ENCODE measurements around the gene LGR6. TPM values are rescaled to one million over a fixed set of nuclear protein-coding genes. Genes with fewer than 3 reads are reported as not detected.
"Not testable (repeated sequence)": the region's sequence is repeated elsewhere in the genome, so short reads cannot be mapped to it uniquely, and the experiment has no call there.

The LGR6 gene
- total RNA-seq, 1 donor from 2014 or later, result 1.8 TPM

- Mint-ChIP-seq H3K27me3 (ENCODE audit: low read depth) (peaks cover 4% of the 10 kb centered on the region), H3K4me1 (ENCODE audit: low read depth) (peaks cover 4% of the 10 kb centered on the region), H3K4me3 (ENCODE audit: unreplicated experiment) (no peak overlapping the region), H3K27ac (ENCODE audit: unreplicated experiment) (no peak overlapping the region), H3K36me3 (ENCODE audit: low read depth) (no peaks in the 10 kb centered on the region), H3K9me3 (ENCODE audit: low read depth) (no peaks in the 10 kb centered on the region)
- DNase-seq (ENCODE audit: low spot score), result no peak
- no peak for TF ChIP-seq CTCF (IDR thresholded peaks at IDR 0.05)
Observed at GRCh38 chr1:202163281-202164270, 30.0 kb upstream of the LGR6 start.

GRCh38 chr1:202164271-202165037, 29.1 kb upstream of the LGR6 start:
- Mint-ChIP-seq H3K9me3 (ENCODE audit: low read depth) (no peaks in the 10 kb centered on the region), H3K27ac (ENCODE audit: unreplicated experiment) (no peak overlapping the region), H3K36me3 (ENCODE audit: low read depth) (no peaks in the 10 kb centered on the region), H3K4me3 (ENCODE audit: unreplicated experiment) (no peak overlapping the region), H3K4me1 (ENCODE audit: low read depth) (peaks cover 4% of the 10 kb centered on the region), H3K27me3 (ENCODE audit: low read depth) (peaks cover 4% of the 10 kb centered on the region)
- TF ChIP-seq CTCF (IDR thresholded peaks at IDR 0.05), result no peak
- no peak for DNase-seq (ENCODE audit: low spot score)

- H3K4me3 Mint-ChIP-seq (ENCODE audit: unreplicated experiment), result no peak overlapping the region
- H3K27me3 Mint-ChIP-seq (ENCODE audit: low read depth), result peaks cover 4% of the 10 kb centered on the region
- H3K36me3 Mint-ChIP-seq (ENCODE audit: low read depth), result no peaks in the 10 kb centered on the region
- H3K27ac Mint-ChIP-seq (ENCODE audit: unreplicated experiment), result no peak overlapping the region
- H3K9me3 Mint-ChIP-seq (ENCODE audit: low read depth), result no peaks in the 10 kb centered on the region
- no peak for DNase-seq (ENCODE audit: low spot score)
- peaks cover 4% of the 10 kb centered on the region for H3K4me1 Mint-ChIP-seq (ENCODE audit: low read depth)
- no peak for TF ChIP-seq CTCF (IDR thresholded peaks at IDR 0.05)
Observed at GRCh38 chr1:202165267-202165941, 28.2 kb upstream of the LGR6 start.

- Mint-ChIP-seq H3K27ac (ENCODE audit: unreplicated experiment) (no peak overlapping the region), H3K4me1 (ENCODE audit: low read depth) (no peaks in the 10 kb centered on the region)
Observed at GRCh38 chr1:202165942-202166843, 27.4 kb upstream of the LGR6 start.

GRCh38 chr1:202167054-202167453, 26.5 kb upstream of the LGR6 start:
- H3K27me3 Mint-ChIP-seq (ENCODE audit: low read depth); H3K27ac Mint-ChIP-seq (ENCODE audit: unreplicated experiment); H3K4me1 Mint-ChIP-seq (ENCODE audit: low read depth); H3K4me3 Mint-ChIP-seq (ENCODE audit: unreplicated experiment); H3K36me3 Mint-ChIP-seq (ENCODE audit: low read depth); H3K9me3 Mint-ChIP-seq (ENCODE audit: low read depth); DNase-seq (ENCODE audit: low spot score): not testable (repeated sequence)

More at GRCh38 chr1:202165942-202166843, 27.4 kb upstream of the LGR6 start:
- Mint-ChIP-seq H3K27me3 (ENCODE audit: low read depth) (peaks cover 4% of the 10 kb centered on the region), H3K9me3 (ENCODE audit: low read depth) (no peaks in the 10 kb centered on the region), H3K36me3 (ENCODE audit: low read depth) (no peaks in the 10 kb centered on the region), H3K4me3 (ENCODE audit: unreplicated experiment) (no peak overlapping the region)
- no peak for TF ChIP-seq CTCF (IDR thresholded peaks at IDR 0.05)
- no peak for DNase-seq (ENCODE audit: low spot score)
